NCI-H2029 treated with DMSO at 0.1 percent for 48 hours (cell line): Measurements from ENCODE around the gene CARMIL3.
"Not testable (repeated sequence)": the region's sequence is repeated elsewhere in the genome, so short reads cannot be mapped to it uniquely, and the experiment has no call there.

ENCODE experiments used
- DNase-seq: peaks from one replicate; lab custom pipeline; 2025; lab: John Stamatoyannopoulos, UW

CARMIL3 gene

GRCh38 chr14:24037658-24038037, 14.2 kb upstream of the CARMIL3 start:
- peak; percentile 12 for DNase-seq

DNA sequence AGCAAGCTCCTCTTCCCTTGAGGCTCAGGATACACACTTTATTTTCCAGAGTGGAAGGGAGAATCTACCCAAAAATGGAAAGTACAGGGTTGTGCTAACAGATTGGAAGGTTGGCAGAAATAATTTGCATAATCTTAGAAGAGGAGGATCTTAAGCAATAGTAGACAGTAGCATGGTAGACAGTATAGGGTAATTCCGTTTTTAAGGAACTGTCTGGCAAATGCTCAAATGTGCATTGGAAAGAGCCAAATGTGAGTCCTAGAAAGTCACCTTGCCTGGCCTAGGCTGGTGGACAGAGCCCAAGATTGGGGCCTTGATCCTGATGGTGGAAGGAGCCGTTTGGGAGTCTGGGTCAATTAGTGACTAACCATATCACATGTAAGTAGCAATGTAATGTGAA, 13.1 kb upstream of the CARMIL3 start:
- DNase-seq, result no peak

DNA sequence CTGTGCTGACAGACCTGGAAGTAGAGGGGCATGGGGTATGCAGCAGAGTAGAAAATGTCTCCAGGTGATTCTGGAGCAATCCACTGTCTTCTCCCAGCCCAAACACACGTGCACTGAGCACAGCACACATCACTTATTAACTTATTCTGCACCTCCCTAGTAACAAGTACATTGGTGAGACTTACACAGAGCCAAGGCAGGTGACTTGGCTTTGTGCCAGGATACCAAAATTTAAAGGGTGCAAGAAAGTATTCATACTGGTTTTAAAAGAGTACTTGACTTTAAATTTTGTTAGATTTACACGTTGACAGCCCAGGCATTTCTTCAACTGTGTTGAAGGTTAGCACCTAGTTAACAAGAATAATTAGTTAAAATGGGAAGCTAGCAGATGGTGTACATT, 11.1 kb upstream of the CARMIL3 start:
- no peak for DNase-seq

DNA sequence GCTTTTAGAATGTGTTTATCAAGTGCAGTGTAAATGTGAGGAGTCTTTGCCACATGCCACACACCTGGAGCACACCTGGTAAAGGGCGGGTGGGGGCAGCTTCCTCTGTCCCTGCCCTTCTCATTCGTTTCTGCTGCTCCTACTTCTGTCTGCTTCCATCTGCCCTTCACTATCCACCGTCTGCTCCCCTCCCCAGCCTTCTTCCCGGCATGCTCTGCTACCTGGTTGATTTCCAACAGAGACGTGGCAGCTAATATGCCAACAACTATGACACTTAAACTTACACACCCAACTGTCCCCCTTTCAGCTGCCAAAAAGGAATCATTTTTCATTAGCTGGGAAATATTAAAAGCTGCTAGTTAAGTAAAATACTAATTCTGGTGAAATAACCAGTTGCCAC, 9.1 kb upstream of the CARMIL3 start:
- no peak for DNase-seq

GRCh38 chr14:24049002-24049401, 2.8 kb upstream of the CARMIL3 start:
- DNase-seq, result not testable (repeated sequence)

- not testable (repeated sequence) for DNase-seq
Observed at GRCh38 chr14:24050753-24051152, 1.1 kb upstream of the CARMIL3 start.

DNA sequence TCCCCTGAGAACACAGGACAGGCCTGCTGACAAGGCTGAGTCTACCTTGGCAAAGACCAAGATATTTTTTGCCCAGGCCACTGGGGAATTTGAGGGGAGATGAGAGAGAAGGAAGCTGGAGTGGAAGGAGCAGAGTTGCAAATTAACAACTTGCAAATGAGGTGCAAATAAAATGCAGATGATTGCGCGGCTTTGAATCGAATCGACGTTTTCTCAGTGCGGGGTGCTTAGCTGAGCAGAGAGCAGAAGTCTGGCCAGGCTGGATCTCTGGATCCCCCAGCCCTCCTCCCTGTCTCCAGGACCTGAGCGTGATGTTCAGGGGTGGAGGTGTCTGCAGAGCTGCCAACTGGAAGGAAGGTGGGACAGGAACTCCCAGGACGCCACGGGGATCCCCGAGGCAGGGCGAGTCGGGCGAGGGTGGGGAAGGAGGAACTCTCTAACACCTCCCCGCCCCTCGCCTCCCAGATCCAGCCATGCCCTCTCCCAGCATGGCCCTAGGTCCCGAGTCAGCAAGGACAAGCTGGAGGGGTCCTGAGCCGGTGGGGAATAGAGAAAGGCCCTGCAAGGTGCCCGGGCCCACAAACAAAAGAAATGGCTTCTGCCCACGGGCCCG, 527 bp upstream of the CARMIL3 start:
- no peak for DNase-seq

DNA sequence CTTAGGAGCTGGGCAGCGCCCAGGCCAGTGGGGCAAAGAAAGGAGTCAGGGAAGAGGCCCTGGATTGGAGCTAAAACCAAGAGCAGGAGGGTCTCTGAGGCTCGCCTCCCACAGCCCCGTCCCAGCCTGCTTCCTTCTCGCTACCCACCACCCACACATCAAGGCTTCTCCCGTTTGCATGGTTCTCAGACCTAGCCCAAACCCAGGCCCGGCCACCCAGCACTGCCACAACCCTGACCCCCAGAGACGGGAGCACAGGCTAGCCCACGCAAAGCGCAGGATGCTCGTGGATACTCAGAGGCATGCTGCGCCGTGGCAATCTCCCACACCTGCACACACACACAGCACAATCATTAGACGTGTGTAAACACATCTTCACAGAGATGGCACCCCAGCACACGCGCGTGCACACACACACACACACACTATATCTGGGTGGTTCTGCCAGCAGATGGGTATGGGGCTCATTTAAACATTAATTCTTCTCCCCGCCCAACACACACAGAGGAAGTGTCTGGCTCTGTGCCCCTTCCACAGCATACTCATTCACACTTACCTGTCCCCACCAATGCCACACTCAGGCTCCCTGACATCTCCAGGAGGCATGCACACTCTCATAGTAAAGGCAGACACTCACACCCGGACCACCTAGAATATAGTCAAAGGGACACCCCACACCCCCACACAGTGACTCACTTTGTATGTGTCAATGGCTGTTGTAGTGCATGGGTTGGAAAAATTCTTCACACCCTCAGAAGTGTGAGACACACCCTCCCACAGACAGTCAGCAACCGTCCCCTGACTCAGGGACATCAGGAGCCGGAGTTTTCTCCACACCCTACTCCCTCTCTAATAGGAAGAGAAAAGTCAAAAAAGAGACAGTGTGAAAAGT, 1.1 kb downstream of the CARMIL3 start:
- no peak for DNase-seq

DNA sequence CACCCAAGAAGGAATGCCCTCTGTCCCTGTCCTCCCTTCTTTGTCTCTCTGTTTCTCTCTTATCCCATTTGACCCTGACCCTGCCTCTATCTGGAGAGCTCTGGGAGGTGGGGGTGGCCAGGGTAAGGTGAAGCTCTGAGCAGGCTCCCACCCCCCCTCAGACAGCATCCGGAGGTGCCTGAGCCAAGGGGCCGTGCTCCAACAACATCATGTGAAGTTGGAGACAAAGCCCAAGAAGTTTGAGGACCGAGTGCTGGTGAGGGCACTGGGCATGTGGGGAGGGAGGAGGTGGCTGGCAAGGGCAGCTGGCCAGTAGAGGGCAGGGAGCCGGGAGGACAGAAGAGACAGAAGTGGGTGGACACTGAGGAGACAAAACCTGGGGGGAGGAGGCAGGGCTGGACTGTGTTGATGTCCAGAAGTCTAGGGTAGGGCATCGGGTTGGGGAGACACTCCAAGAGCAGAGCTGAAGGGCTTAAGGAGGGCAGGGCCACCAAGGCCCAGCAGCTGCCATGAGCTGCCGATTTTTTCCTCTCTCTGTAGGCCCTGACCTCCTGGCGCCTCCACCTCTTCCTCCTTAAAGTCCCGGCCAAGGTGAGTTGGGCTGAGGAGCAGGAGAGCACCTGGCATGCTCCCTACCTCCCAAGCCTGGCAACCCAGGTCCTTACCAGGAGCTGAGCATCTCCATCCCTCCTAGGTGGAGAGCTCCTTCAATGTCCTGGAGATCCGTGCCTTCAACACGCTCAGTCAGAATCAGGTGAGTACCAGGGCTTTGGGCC, 1.9 kb downstream of the CARMIL3 start:
- no peak for DNase-seq

DNA sequence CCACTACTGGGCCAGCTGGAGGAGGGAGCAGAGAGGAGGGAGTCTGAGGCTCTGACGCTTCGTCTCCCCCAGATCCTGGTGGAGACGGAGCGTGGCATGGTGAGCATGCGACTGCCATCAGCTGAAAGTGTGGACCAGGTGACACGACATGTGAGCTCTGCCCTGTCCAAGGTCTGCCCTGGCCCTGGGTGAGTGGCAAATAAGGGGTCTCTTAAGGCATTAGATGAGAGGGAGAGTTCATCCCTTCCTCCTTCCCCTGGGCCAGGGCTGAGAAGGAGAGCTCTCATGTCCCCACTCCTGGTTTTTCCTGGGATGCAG, 2.5 kb downstream of the CARMIL3 start:
- DNase-seq, result no peak

DNA sequence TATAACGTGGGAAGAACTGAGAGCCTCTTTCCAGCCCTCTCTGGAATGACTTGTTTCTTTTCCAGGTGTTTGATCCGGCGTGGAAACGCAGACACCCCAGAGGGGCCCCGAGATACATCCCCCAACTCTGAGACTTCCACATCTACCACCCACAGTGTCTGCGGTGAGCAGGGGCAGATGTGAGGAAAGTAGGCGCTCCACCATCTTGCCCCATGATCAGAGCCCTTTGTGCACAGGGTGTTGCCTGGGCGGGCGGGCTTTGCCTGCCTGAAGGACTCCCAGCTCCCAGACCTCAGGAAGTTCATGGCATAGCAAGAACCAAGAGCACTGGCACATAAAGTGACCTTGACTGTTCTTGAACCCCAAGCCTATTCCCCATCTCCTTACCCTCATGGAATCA, 2.8 kb downstream of the CARMIL3 start:
- no peak for DNase-seq

- DNase-seq, result no peak
Observed at GRCh38 chr14:24055971-24056799, 4.4 kb downstream of the CARMIL3 start.

DNA sequence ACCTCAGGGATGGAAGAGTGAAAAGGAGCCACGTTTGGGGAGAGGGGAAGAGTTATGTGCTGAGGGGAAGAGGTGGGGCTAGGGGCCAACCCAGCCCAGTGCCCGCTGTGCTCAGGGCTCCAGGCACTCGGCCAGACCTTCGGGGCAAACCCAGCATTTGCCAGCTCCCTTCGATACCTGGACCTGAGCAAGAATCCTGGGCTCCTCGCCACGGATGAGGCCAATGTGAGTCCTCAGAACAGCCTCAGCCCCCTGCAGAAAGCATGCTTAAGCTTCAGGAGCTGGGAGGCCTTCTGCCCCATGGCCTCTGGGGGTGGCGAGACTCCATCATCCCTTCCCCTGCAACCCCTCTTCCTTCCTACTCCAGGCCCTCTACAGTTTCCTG, 5.0 kb downstream of the CARMIL3 start:
- no peak for DNase-seq

DNA sequence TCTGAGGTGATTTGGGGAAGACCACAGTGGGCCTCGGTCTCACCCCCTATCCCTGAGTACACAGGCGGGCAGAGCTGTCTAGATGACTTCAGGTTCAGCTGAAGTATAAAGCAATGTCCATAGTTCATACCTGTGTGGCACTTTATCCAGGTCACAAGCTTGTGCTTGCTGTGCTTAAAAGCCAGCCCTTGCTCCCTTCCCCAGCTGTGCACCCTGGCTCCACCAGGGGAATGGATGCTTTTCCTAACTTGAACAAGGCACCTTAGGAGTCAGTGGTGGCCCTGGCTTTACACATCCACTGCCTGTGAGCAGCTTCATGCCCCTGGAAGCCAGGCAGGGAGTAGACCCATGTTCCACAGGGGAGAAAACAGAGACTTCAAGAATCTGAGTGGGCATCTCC, 5.5 kb downstream of the CARMIL3 start:
- no peak for DNase-seq

DNA sequence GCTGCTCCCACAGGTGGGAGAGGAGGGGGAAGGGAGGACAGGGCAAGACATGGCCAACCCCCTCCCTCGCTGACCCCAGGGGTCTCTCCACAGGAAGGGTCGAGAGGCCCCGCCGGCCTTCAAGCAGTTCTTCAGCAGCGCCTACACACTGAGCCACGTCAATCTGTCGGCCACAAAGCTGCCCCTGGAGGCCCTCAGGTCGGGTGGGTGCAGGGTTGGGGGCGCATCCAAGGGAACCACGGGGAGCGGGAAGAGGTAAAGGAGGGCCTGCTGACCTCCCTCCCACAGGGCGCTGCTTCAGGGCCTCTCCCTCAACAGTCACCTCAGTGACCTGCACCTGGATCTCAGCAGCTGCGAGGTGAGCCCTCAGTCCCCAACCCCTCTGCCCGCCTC, 6.1 kb downstream of the CARMIL3 start:
- no peak for DNase-seq

- no peak for DNase-seq
Observed at GRCh38 chr14:24058260-24058950, 6.6 kb downstream of the CARMIL3 start.

DNA sequence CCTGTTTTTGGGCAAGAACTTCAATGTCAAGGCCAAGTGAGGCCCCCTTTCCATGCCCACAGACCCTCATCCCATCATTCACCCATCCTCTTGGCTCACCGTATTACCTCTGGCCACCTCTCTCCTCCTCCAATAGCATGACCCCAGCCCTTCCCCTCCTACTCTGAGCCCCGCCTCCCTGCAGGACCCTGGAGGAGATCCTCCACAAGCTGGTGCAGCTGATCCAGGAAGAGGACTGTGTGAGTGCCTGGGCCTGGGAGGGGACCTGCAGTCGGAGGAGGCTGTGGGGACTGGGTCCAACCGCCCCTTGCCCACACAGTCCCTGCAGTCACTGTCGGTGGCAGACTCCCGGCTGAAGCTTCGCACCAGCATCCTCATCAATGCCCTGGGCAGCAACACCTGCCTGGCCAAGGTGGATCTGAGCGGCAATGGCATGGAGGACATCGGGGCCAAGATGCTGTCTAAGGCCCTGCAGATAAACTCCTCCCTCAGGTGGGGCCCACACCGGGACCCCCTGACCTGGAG, 7.2 kb downstream of the CARMIL3 start:
- no peak for DNase-seq

DNA sequence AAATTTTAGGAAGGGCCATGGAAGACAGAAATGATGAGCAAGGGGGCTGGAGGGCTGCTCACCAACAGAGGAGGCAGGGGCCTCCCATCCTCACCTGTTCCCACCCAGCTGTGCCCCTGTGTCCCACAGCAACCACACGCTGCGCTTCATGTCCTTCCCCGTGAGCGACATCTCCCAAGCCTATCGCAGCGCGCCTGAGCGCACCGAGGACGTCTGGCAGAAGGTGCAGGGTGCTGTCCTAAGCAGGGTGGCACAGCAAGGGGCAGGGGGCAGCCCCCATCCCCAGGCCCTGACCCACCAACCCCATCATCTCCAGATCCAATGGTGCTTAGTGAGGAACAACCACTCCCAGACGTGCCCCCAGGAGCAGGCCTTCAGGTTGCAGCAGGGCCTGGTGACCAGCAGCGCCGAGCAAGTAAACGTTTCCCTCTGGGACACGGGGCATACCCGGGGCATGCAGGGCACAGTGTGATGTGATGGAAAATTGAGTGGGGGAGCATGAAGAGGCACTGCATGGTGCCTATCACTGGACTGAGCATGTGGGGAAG, 8.1 kb downstream of the CARMIL3 start:
- no peak for DNase-seq

GRCh38 chr14:24060443-24060842, 8.6 kb downstream of the CARMIL3 start:
- DNase-seq, result no peak

- DNase-seq, result no peak
Observed at GRCh38 chr14:24060984-24061913, 9.4 kb downstream of the CARMIL3 start.
